GM12878 (cell line): ENCODE measurements around the gene CCDC27. TPM values are rescaled to one million over a fixed set of nuclear protein-coding genes. Genes with fewer than 3 reads are reported as not detected.

Source experiments
- ATAC-seq: fragments of 200-7000 bp; cut with Tn5 transposase; 3 replicates; pipeline ENCODE4 v1.9.1; 2020; ENCODE audit warnings: mild to moderate bottlenecking, moderate library complexity
- BruUV-seq: library from RNA; stranded (reverse); fragments of 400-500 nt; replicated peaks from 2 replicates; lab custom pipeline; 2021; lab: Mats Ljungman, UMichigan
- CTCF ChIA-PET: fragments of 300-600 bp; sonication (Branson Sonifier 250); formaldehyde crosslinking; extraction: SDS; loops from one replicate; lab custom pipeline; 2021; ENCODE audit warnings: inconsistent platforms; lab: Yijun Ruan, JAX
- POLR2A ChIA-PET: fragments of 350-600 bp; formaldehyde crosslinking; extraction: SDS; loops from one replicate; lab custom pipeline; 2021; ENCODE audit warnings: inconsistent platforms; lab: Charles Lee
- RAD21 ChIA-PET: fragments of 300-600 bp; sonication (Branson Sonifier 250); formaldehyde crosslinking; loops from one replicate; lab custom pipeline; 2023; ENCODE audit warnings: antibody characterized with exemption; ENCODE audit not compliant: unreplicated experiment; lab: Charles Lee
- SMC1A ChIA-PET: fragments of 300-600 bp; sonication (Branson Sonifier 250); formaldehyde crosslinking; loops from one replicate; lab custom pipeline; 2023; ENCODE audit not compliant: unreplicated experiment, uncharacterized antibody; lab: Charles Lee
- DNase-seq: peaks from one replicate; pipeline ENCODE4 v3.0.0-alpha.2; 2011; ENCODE audit warnings: low read depth, low spot score
- FAIRE-seq: peaks from 3 replicates; lab custom pipeline; 2011; peaks lifted over from hg19 to GRCh38; lab: Jason Lieb, UNC
- H2AFZ ChIP-seq: 2 replicates; pipeline ENCODE4 v1.6.0; 2011; ENCODE audit warnings: low read depth, low read length, control low read depth; ENCODE audit not compliant: control insufficient read depth
- H3K27ac ChIP-seq: 2 replicates; pipeline ENCODE4 v1.5.1; 2011; ENCODE audit warnings: control low read depth; ENCODE audit not compliant: control insufficient read depth, insufficient read depth
- H3K27me3 ChIP-seq, 2 experiments: replicated peaks in 1 of 2; 2 replicates each; pipeline versions ENCODE4 v1.6.0 to v1.6.1; 2011; ENCODE audit warnings: low read length in 1 of 2; ENCODE audit not compliant: control insufficient read depth in 2 of 2, insufficient read depth in 2 of 2
- H3K36me3 ChIP-seq, 2 experiments: 2 replicates each; pipeline ENCODE4 v1.5.1; 2011; ENCODE audit warnings: low read length in 1 of 2; ENCODE audit not compliant: control insufficient read depth in 2 of 2, insufficient read depth in 2 of 2
- H3K4me1 ChIP-seq: 2 replicates; pipeline ENCODE4 v1.6.1; 2011; ENCODE audit warnings: mild to moderate bottlenecking, low read length, moderate library complexity, mixed read lengths; ENCODE audit not compliant: control insufficient read depth, insufficient read depth
- H3K4me2 ChIP-seq: 2 replicates; pipeline ENCODE4 v1.6.0; 2011; ENCODE audit warnings: control low read depth; ENCODE audit not compliant: control insufficient read depth, insufficient read depth
- H3K4me3 ChIP-seq: fragments of 200-600 bp; sonication (generic); 2 replicates; pipeline ENCODE4 v1.5.1; 2016
- H3K79me2 ChIP-seq: 2 replicates; pipeline ENCODE4 v1.6.0; 2011; ENCODE audit warnings: low read length; ENCODE audit not compliant: control insufficient read depth, insufficient read depth
- H3K9ac ChIP-seq: 2 replicates; pipeline ENCODE4 v1.8.0; 2011; ENCODE audit warnings: low read length, control low read depth, mixed read lengths; ENCODE audit not compliant: control insufficient read depth, insufficient read depth
- H3K9me3 ChIP-seq: replicated peaks from 3 replicates; pipeline ENCODE4 v1.5.1; 2011; ENCODE audit warnings: mild to moderate bottlenecking, low read length; ENCODE audit not compliant: control insufficient read depth, insufficient read depth
- H4K20me1 ChIP-seq: 2 replicates; pipeline ENCODE4 v1.6.0; 2011; ENCODE audit not compliant: control insufficient read depth, insufficient read depth
- BCLAF1 ChIP-seq: fragments of 450-650 bp; IDR thresholded peaks from 2 replicates; pipeline ENCODE4 v1.6.1; 2017; ENCODE audit warnings: antibody characterized with exemption, mild to moderate bottlenecking, moderate library complexity
- CHD2 ChIP-seq: IDR thresholded peaks from 2 replicates; pipeline ENCODE4 v1.6.1; 2011; ENCODE audit warnings: low read depth, low read length, improper control_type of control experiment, borderline replicate concordance
- CUX1 ChIP-seq: IDR thresholded peaks from 2 replicates; pipeline ENCODE4 v1.6.1; 2012; ENCODE audit warnings: improper control_type of control experiment, low read depth, low read length; ENCODE audit not compliant: insufficient replicate concordance
- EP300 ChIP-seq, 2 experiments: fragments of 150-350 bp in 1 of 2; IDR thresholded peaks; 2 replicates each; pipeline ENCODE4 v1.6.1; 2011 to 2012; ENCODE audit warnings: low read depth in 2 of 2, low read length in 2 of 2, borderline replicate concordance in 1 of 2, improper control_type of control experiment in 1 of 2, inconsistent platforms in 1 of 2; ENCODE audit not compliant: control insufficient read depth in 1 of 2
- HCFC1 ChIP-seq: fragments of 150-350 bp; IDR thresholded peaks from 2 replicates; pipeline ENCODE4 v1.6.1; 2014; ENCODE audit warnings: low read length
- MEF2B ChIP-seq: fragments of 450-650 bp; IDR thresholded peaks from 2 replicates; pipeline ENCODE4 v1.6.1; 2018; ENCODE audit warnings: mild to moderate bottlenecking, moderate library complexity; ENCODE audit not compliant: partially characterized antibody, poor library complexity, severe bottlenecking
- NKRF ChIP-seq: fragments of 450-650 bp; conservative IDR thresholded peaks from 2 replicates; pipeline ENCODE4 v1.6.1; 2017; ENCODE audit warnings: mild to moderate bottlenecking, moderate library complexity
- NR2C1 ChIP-seq: fragments of 450-650 bp; IDR thresholded peaks from 2 replicates; pipeline ENCODE4 v1.6.1; 2017; ENCODE audit warnings: antibody characterized with exemption, mild to moderate bottlenecking, moderate library complexity
- NR2F1 ChIP-seq: fragments of 450-650 bp; conservative IDR thresholded peaks from 2 replicates; pipeline ENCODE4 v1.6.1; 2017; ENCODE audit warnings: mild to moderate bottlenecking
- POLR2AphosphoS5 ChIP-seq: IDR thresholded peaks from 2 replicates; pipeline ENCODE4 v1.6.1; 2011; ENCODE audit warnings: mild to moderate bottlenecking, low read length, inconsistent platforms
- ZNF207 ChIP-seq: fragments of 450-650 bp; IDR thresholded peaks from 2 replicates; pipeline ENCODE4 v1.6.1; 2014; ENCODE audit warnings: antibody characterized with exemption, mild to moderate bottlenecking, borderline replicate concordance
- WGBS: methylation state at CpG from one replicate; pipeline ENCODE4 v1.1.6; 2016; ENCODE audit warnings: low lambda C conversion rate; ENCODE audit not compliant: insufficient replicate concordance, insufficient coverage; ENCODE audit errors: missing lambda C conversion rate; 5-methylcytosine and 5-hydroxymethylcytosine counted together
- in situ Hi-C: fragments of 300-500 bp; cut with MboI; formaldehyde crosslinking; loops from 9 replicates; pipeline ENCODE4 v1.14.3; 2018; ENCODE audit warnings: mixed read lengths
- intact Hi-C: fragments of 100-400 bp; cut with micrococcal nuclease; formaldehyde crosslinking; loops from one replicate; pipeline ENCODE4 v1.14.2; 2022; ENCODE audit not compliant: unreplicated experiment
- polyA plus RNA-seq, 11 experiments: library from polyadenylated mRNA; depleted of rRNA in 4 of 11; unstranded in 6 of 11; stranded (reverse) in 5 of 11; fragments of >200 nt; fragmentation: Nextera tagmentation in 4 of 11; fragmentation: Illumina TruSeq in 1 of 11; extraction: Ambion mirVana in 4 of 11; extraction: Trizol in 1 of 11; gene quantifications; 1 replicate in 1 of 11; 2 replicates in 10 of 11; pipeline versions ENCODE4 v1.2.1 to v1.2.3, GENCODE V29; 2011 to 2016; ENCODE audit warnings: inconsistent platforms in 2 of 11, missing spikeins in 2 of 11, low read depth in 1 of 11
- total RNA-seq, 4 experiments: library from RNA; depleted of rRNA in 3 of 4; stranded (reverse); fragments of >200 nt in 3 of 4; fragmentation: Illumina TruSeq in 1 of 4; extraction: Trizol in 1 of 4; gene quantifications; 2 replicates each; pipeline versions ENCODE4 v1.2.1 to v1.2.3, GENCODE V29; 2013 to 2021

The CCDC27 gene
- total and polyA plus RNA-seq, 10 of the 15 experiments (the other 5 are each of a cell fraction or from before 2014, with no cell fraction given) = 0.05 TPM; not detected in 9

- no peak overlapping the region for H3K27ac ChIP-seq
- no peak for FAIRE-seq
- no peak for ATAC-seq
- SMC1A ChIA-PET = no interaction called here
- H4K20me1 ChIP-seq = no peaks in the 10 kb centered on the region
- CTCF ChIA-PET = no interaction called here
- no peaks in the 10 kb centered on the region; a peak in 1 of 4 replicates for H3K27me3 ChIP-seq
- no peak for TF ChIP-seq NKRF
- TF ChIP-seq CHD2 = no peak
- no peak for TF ChIP-seq ZNF207
- TF ChIP-seq POLR2AphosphoS5 = no peak
- TF ChIP-seq NR2C1 = no peak
- TF ChIP-seq NR2F1 = no peak
- TF ChIP-seq CUX1 = no peak
- no peak for TF ChIP-seq HCFC1
- no peak for TF ChIP-seq BCLAF1
- TF ChIP-seq MEF2B = no peak
- TF ChIP-seq EP300 (IDR thresholded peaks at IDR 0.05; ENCODE audit: borderline replicate concordance in 1 of 2, control insufficient read depth in 1 of 2, low read depth in 2 of 2, low read length in 2 of 2) = no peak
- in situ Hi-C loops = no loop called here
- H3K4me2 ChIP-seq = no peak overlapping the region
- H2AFZ ChIP-seq = no peak overlapping the region
- no peak overlapping the region for H3K9ac ChIP-seq
- no peak for DNase-seq
- H3K4me3 ChIP-seq = no peak overlapping the region
- H3K36me3 ChIP-seq = no peaks in the 10 kb centered on the region
- peaks cover 5% of the 10 kb centered on the region; the same call in 1 of the 2 replicates for H3K4me1 ChIP-seq
- no TSS peak for BruUV-seq
- POLR2A ChIA-PET = no interaction called here
- no peaks in the 10 kb centered on the region for H3K79me2 ChIP-seq
- 74% methylated on average over 19 of the region's 22 CpGs for WGBS
- no peaks in the 10 kb centered on the region for H3K9me3 ChIP-seq
- intact Hi-C loops = no loop called here
- RAD21 ChIA-PET = no interaction called here
Measured at GRCh38 chr1:3768811-3769390, 16.7 kb downstream of the CCDC27 start.
